ENCODE data around the gene EIF6. TPM values are rescaled to one million over a fixed set of nuclear protein-coding genes. Genes with fewer than 3 reads are reported as not detected.

The EIF6 gene
- total RNA-seq, 1 donor from 2014 or later: 271 TPM

GRCh38 chr20:35292504-35293285 is 8.1 kb upstream of the EIF6 start:
- Mint-ChIP-seq H3K4me3 (ENCODE audit: unreplicated experiment) (no peak overlapping the region), H3K27ac (ENCODE audit: unreplicated experiment) (peak overlapping the region; percentile 47), H3K27me3 (ENCODE audit: low read depth, unreplicated experiment) (peaks cover 21% of the 10 kb centered on the region), H3K4me1 (ENCODE audit: low read depth, unreplicated experiment) (no peaks in the 10 kb centered on the region), H3K36me3 (ENCODE audit: low read depth, unreplicated experiment) (no peaks in the 10 kb centered on the region), H3K9me3 (ENCODE audit: unreplicated experiment) (no peaks in the 10 kb centered on the region)
- no peak overlapping the region for H3K9ac ChIP-seq (ENCODE audit: low read length)
- H3K36me3 ChIP-seq (ENCODE audit: insufficient read depth, low read length): no peaks in the 10 kb centered on the region
- H3K79me2 ChIP-seq (ENCODE audit: insufficient read depth, low read length): no peaks in the 10 kb centered on the region
- FAIRE-seq (no peak), DNase-seq (ENCODE audit: low read depth) (no peak)
- H3K27ac ChIP-seq (ENCODE audit: low read depth, low read length): no peak overlapping the region
- no peak overlapping the region for H3K4me3 ChIP-seq (ENCODE audit: insufficient read depth, low read depth, low read length)
- no peak for TF ChIP-seq CTCF (IDR thresholded peaks at IDR 0.05; ENCODE audit: insufficient read depth, low read depth, low read length)
- TF ChIP-seq EZH2 (IDR thresholded peaks at IDR 0.05; ENCODE audit: insufficient read depth, low read length): no peak
- H2AFZ ChIP-seq (ENCODE audit: low read depth, low read length): peak overlapping the region; percentile 10
- H3K27me3 ChIP-seq (ENCODE audit: insufficient read depth, low read length): no peaks in the 10 kb centered on the region
- no peaks in the 10 kb centered on the region for H4K20me1 ChIP-seq (ENCODE audit: insufficient read depth, low read length)
- H3K4me2 ChIP-seq (ENCODE audit: low read length): no peak overlapping the region
- H3K4me1 ChIP-seq (ENCODE audit: insufficient read depth, low read length): peaks cover 5% of the 10 kb centered on the region
- no peaks in the 10 kb centered on the region for H3K9me3 ChIP-seq (ENCODE audit: insufficient read depth, low read depth, low read length)

- no peaks in the 10 kb centered on the region for H3K4me1 Mint-ChIP-seq (ENCODE audit: low read depth, unreplicated experiment)
- DNase-seq (ENCODE audit: low read depth) (no peak), FAIRE-seq (no peak)
- Histone ChIP-seq H3K9ac (ENCODE audit: low read length) (no peak within 1 kb of the TSS), H3K36me3 (ENCODE audit: insufficient read depth, low read length) (no peaks in the 10 kb centered on the region), H2AFZ (ENCODE audit: low read depth, low read length) (peak within 1 kb of the TSS; percentile 10), H3K4me3 (ENCODE audit: insufficient read depth, low read depth, low read length) (no peak within 1 kb of the TSS), H3K4me1 (ENCODE audit: insufficient read depth, low read length) (peaks cover under 1% of the 10 kb centered on the region), H3K27me3 (ENCODE audit: insufficient read depth, low read length) (no peaks in the 10 kb centered on the region), H3K9me3 (ENCODE audit: insufficient read depth, low read depth, low read length) (no peaks in the 10 kb centered on the region), H4K20me1 (ENCODE audit: insufficient read depth, low read length) (no peaks in the 10 kb centered on the region), H3K4me2 (ENCODE audit: low read length) (no peak within 1 kb of the TSS), H3K79me2 (ENCODE audit: insufficient read depth, low read length) (no peaks in the 10 kb centered on the region), H3K27ac (ENCODE audit: low read depth, low read length) (no peak within 1 kb of the TSS)
- H3K4me3 Mint-ChIP-seq (ENCODE audit: unreplicated experiment): no peak within 1 kb of the TSS
- peaks cover 19% of the 10 kb centered on the region for H3K27me3 Mint-ChIP-seq (ENCODE audit: low read depth, unreplicated experiment)
- peak within 1 kb of the TSS; percentile 47 for H3K27ac Mint-ChIP-seq (ENCODE audit: unreplicated experiment)
- no peak for TF ChIP-seq EZH2 (IDR thresholded peaks at IDR 0.05; ENCODE audit: insufficient read depth, low read length)
- no peak for TF ChIP-seq CTCF (IDR thresholded peaks at IDR 0.05; ENCODE audit: insufficient read depth, low read depth, low read length)
- no peaks in the 10 kb centered on the region for H3K36me3 Mint-ChIP-seq (ENCODE audit: low read depth, unreplicated experiment)
- no peaks in the 10 kb centered on the region for H3K9me3 Mint-ChIP-seq (ENCODE audit: unreplicated experiment)
Measured at GRCh38 chr20:35291654-35292503, 7.3 kb upstream of the EIF6 start, which contains the start of gene FAM83C. FAM83C (minus strand) TSS chr20:35292425; CDS start chr20:35292304, 121 bp downstream.
